Measurements from ENCODE around the gene BID.

DNA sequence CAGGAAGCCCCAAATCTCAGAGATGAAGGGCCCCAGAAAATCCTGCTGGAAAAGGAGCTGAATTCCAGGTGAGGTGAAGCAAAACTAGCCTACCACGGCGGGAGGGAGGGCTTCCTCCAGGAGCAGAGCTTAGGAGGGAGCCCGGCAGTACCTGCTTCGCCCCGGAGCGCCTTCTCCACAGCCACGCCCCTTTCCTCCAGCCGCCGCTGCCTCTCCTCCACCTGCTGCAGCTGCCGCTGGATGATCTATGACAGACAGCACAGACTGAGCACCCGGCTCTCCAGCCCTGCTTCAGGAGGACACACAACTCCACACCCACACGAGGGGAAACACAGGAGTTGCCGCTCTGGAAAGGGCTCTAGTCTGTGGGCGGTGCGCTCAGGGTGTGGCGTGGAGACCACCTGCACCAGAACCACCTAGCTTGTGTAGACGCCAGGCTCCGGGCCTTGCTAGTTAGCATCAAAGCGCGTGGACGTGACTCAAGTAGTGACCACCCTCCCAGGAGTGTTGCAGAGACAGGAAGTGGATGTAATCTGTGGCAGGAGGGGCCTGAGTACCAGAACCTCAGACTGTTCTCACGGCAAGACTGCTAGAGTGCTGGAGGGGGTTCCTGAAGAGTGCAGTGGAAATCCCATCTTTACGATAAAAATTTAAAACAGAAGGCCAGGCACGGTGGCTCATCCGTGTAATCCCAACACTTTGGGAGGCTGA, 34.6 kb upstream of the BID start:
- no peak for TF ChIP-seq POLR2A (IDR thresholded peaks at IDR 0.05)
- TF ChIP-seq, protein P1, sequence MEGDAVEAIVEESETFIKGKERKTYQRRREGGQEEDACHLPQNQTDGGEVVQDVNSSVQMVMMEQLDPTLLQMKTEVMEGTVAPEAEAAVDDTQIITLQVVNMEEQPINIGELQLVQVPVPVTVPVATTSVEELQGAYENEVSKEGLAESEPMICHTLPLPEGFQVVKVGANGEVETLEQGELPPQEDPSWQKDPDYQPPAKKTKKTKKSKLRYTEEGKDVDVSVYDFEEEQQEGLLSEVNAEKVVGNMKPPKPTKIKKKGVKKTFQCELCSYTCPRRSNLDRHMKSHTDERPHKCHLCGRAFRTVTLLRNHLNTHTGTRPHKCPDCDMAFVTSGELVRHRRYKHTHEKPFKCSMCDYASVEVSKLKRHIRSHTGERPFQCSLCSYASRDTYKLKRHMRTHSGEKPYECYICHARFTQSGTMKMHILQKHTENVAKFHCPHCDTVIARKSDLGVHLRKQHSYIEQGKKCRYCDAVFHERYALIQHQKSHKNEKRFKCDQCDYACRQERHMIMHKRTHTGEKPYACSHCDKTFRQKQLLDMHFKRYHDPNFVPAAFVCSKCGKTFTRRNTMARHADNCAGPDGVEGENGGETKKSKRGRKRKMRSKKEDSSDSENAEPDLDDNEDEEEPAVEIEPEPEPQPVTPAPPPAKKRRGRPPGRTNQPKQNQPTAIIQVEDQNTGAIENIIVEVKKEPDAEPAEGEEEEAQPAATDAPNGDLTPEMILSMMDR (IDR thresholded peaks at IDR 0.05), result no peak

Measured in Peyer's patch (tissue), 4 donors.